Neural progenitor cell (in vitro differentiated cells): ENCODE data around the gene EHMT2. TPM values are rescaled to one million over a fixed set of nuclear protein-coding genes. Genes with fewer than 3 reads are reported as not detected.

ENCODE experiments used
- DNase-seq: peaks from one replicate; pipeline ENCODE4 v3.0.0-alpha.2; 2016; ENCODE audit warnings: low spot score
- H2AFZ ChIP-seq: fragments of 200-600 bp; sonication (generic); replicated peaks from 2 replicates; pipeline ENCODE4 v1.6.1; 2016; ENCODE audit warnings: antibody characterized with exemption
- H3F3A ChIP-seq: fragments of 200-600 bp; sonication (generic); 2 replicates; pipeline ENCODE4 v1.6.1; 2016; ENCODE audit warnings: antibody characterized with exemption, low read depth
- H3K27ac ChIP-seq: fragments of 200-600 bp; sonication (generic); 2 replicates; pipeline ENCODE4 v1.5.1; 2016; ENCODE audit warnings: mild to moderate bottlenecking
- H3K27me3 ChIP-seq: fragments of 200-600 bp; sonication (generic); 2 replicates; pipeline ENCODE4 v1.6.1; 2016; ENCODE audit warnings: mild to moderate bottlenecking, moderate library complexity
- H3K36me3 ChIP-seq: fragments of 200-600 bp; sonication (generic); 2 replicates; pipeline ENCODE4 v1.5.1; 2016
- H3K4me1 ChIP-seq: fragments of 200-600 bp; sonication (generic); 2 replicates; pipeline ENCODE4 v1.6.1; 2016; ENCODE audit warnings: mixed run types
- H3K4me2 ChIP-seq: fragments of 200-600 bp; sonication (generic); 2 replicates; pipeline ENCODE4 v1.6.1; 2016
- H3K4me3 ChIP-seq: fragments of 200-600 bp; sonication (generic); 2 replicates; pipeline ENCODE4 v1.5.1; 2016
- H3K79me2 ChIP-seq: fragments of 200-600 bp; sonication (generic); 2 replicates; pipeline ENCODE4 v1.6.1; 2016; ENCODE audit warnings: low read depth
- H3K9ac ChIP-seq: fragments of 200-600 bp; sonication (generic); 2 replicates; pipeline ENCODE4 v1.6.1; 2016
- H3K9me3 ChIP-seq: fragments of 200-600 bp; sonication (generic); 2 replicates; pipeline ENCODE4 v1.5.1; 2016; ENCODE audit warnings: low read depth
- H4K20me1 ChIP-seq: fragments of 200-600 bp; sonication (generic); 2 replicates; pipeline ENCODE4 v1.6.1; 2016; ENCODE audit warnings: low read depth
- H3K27ac Mint-ChIP-seq: 3 replicates; pipeline ENCODE4 v1.8.0; 2021; ENCODE audit warnings: mixed read lengths
- H3K27me3 Mint-ChIP-seq: 2 replicates; pipeline ENCODE4 v1.8.0; 2022; ENCODE audit warnings: low read depth, mild to moderate bottlenecking, inconsistent platforms, moderate library complexity, mixed read lengths; ENCODE audit not compliant: insufficient read depth
- H3K36me3 Mint-ChIP-seq: 3 replicates; pipeline ENCODE4 v1.8.0; 2021; ENCODE audit warnings: mixed read lengths
- H3K4me1 Mint-ChIP-seq: 3 replicates; pipeline ENCODE4 v1.8.0; 2021; ENCODE audit warnings: mixed read lengths
- H3K4me3 Mint-ChIP-seq: 3 replicates; pipeline ENCODE4 v1.8.0; 2021; ENCODE audit warnings: mild to moderate bottlenecking, moderate library complexity, mixed read lengths
- H3K9me3 Mint-ChIP-seq: 3 replicates; pipeline ENCODE4 v1.8.0; 2020; ENCODE audit warnings: mixed read lengths
- CTCF ChIP-seq: fragments of 200-600 bp; sonication (generic); IDR thresholded peaks from 2 replicates; pipeline ENCODE4 v1.5.1; 2017; ENCODE audit warnings: antibody characterized with exemption, mild to moderate bottlenecking
- EZH2 ChIP-seq: fragments of 200-600 bp; sonication (generic); IDR thresholded peaks from 2 replicates; pipeline ENCODE4 v1.6.1; 2017; ENCODE audit warnings: antibody characterized with exemption, mild to moderate bottlenecking, moderate library complexity
- EZH2phosphoT487 ChIP-seq: fragments of 200-600 bp; sonication (generic); IDR thresholded peaks from 2 replicates; pipeline ENCODE4 v1.6.1; 2017; ENCODE audit warnings: antibody characterized with exemption
- total RNA-seq: library from RNA; depleted of rRNA; stranded (reverse); fragments of >200 nt; gene quantifications from 2 replicates; pipeline ENCODE4 v1.2.3, GENCODE V29; 2015; ENCODE audit warnings: low replicate concordance

EHMT2 gene
- total RNA-seq, 1 donor from 2014 or later, result 93.3 TPM

- TF ChIP-seq CTCF, result peak; percentile 17
- no peak for TF ChIP-seq EZH2phosphoT487
- Mint-ChIP-seq H3K9me3 (no peaks in the 10 kb centered on the region), H3K27ac (no peak overlapping the region), H3K4me1 (peaks cover 40% of the 10 kb centered on the region), H3K36me3 (peaks cover 10% of the 10 kb centered on the region), H3K27me3 (no peaks in the 10 kb centered on the region), H3K4me3 (peak overlapping the region; percentile 98)
- Histone ChIP-seq H4K20me1 (peaks cover 38% of the 10 kb centered on the region), H3F3A (peaks cover 55% of the 10 kb centered on the region), H3K36me3 (peaks cover 16% of the 10 kb centered on the region), H3K27me3 (no peaks in the 10 kb centered on the region), H3K4me2 (peak overlapping the region; percentile 97), H3K79me2 (peaks cover 68% of the 10 kb centered on the region), H3K4me3 (peak overlapping the region; percentile 83), H3K9me3 (no peaks in the 10 kb centered on the region), H3K27ac (no peak overlapping the region), H3K9ac (no peak overlapping the region), H2AFZ (no peak overlapping the region), H3K4me1 (peaks cover 26% of the 10 kb centered on the region)
- DNase-seq, result peak; percentile 78
Observed at GRCh38 chr6:31898383-31899011, 999 bp upstream of the EHMT2 start.

GRCh38 chr6:31896856-31897611, 464 bp downstream of the EHMT2 start:
- H3K4me3 Mint-ChIP-seq, result peak overlapping the region; percentile 90
- Histone ChIP-seq H3F3A (peaks cover 51% of the 10 kb centered on the region), H3K79me2 (peaks cover 75% of the 10 kb centered on the region), H3K4me3 (peak overlapping the region; percentile 83), H3K9me3 (no peaks in the 10 kb centered on the region), H3K36me3 (peaks cover 22% of the 10 kb centered on the region), H3K4me2 (peak overlapping the region; percentile 99), H3K4me1 (peaks cover 19% of the 10 kb centered on the region), H3K27me3 (no peaks in the 10 kb centered on the region), H2AFZ (peak overlapping the region; percentile 96), H3K9ac (peak overlapping the region; percentile 73), H4K20me1 (peaks cover 42% of the 10 kb centered on the region), H3K27ac (no peak overlapping the region)
- H3K9me3 Mint-ChIP-seq, result no peaks in the 10 kb centered on the region
- no peaks in the 10 kb centered on the region for H3K27me3 Mint-ChIP-seq
- DNase-seq, result peak; percentile 75
- peaks cover 34% of the 10 kb centered on the region for H3K4me1 Mint-ChIP-seq
- H3K36me3 Mint-ChIP-seq, result peaks cover 17% of the 10 kb centered on the region
- TF ChIP-seq CTCF (no peak), EZH2 (no peak), EZH2phosphoT487 (no peak)
- H3K27ac Mint-ChIP-seq, result no peak overlapping the region

- TF ChIP-seq EZH2 (no peak), CTCF (no peak), EZH2phosphoT487 (no peak)
- no peak overlapping the region for H3K27ac ChIP-seq
- no peaks in the 10 kb centered on the region for H3K9me3 Mint-ChIP-seq
- peaks cover 20% of the 10 kb centered on the region for H3K36me3 Mint-ChIP-seq
- no peaks in the 10 kb centered on the region for H3K27me3 ChIP-seq
- H3K27ac Mint-ChIP-seq, result peak overlapping the region; percentile 89
- H3K4me1 ChIP-seq, result peaks cover 19% of the 10 kb centered on the region
- no peak overlapping the region for H2AFZ ChIP-seq
- no peaks in the 10 kb centered on the region for H3K9me3 ChIP-seq
- peak overlapping the region; percentile 83 for H3K4me3 ChIP-seq
- H4K20me1 ChIP-seq, result peaks cover 42% of the 10 kb centered on the region
- DNase-seq, result no peak
- peaks cover 34% of the 10 kb centered on the region for H3K4me1 Mint-ChIP-seq
- H3K4me3 Mint-ChIP-seq, result peak overlapping the region; percentile 90
- H3F3A ChIP-seq, result peaks cover 49% of the 10 kb centered on the region
- H3K9ac ChIP-seq, result peak overlapping the region; percentile 73
- H3K36me3 ChIP-seq, result peaks cover 27% of the 10 kb centered on the region
- peak overlapping the region; percentile 99 for H3K4me2 ChIP-seq
- H3K79me2 ChIP-seq, result peaks cover 73% of the 10 kb centered on the region
- H3K27me3 Mint-ChIP-seq, result no peaks in the 10 kb centered on the region
Observed at GRCh38 chr6:31896493-31896855, 1.0 kb downstream of the EHMT2 start.
